ENCODE results near the gene EPHA2. TPM values are rescaled to one million over a fixed set of nuclear protein-coding genes. Genes with fewer than 3 reads are reported as not detected.

EPHA2 gene
- polyA plus RNA-seq, 1 experiment: 19.1 TPM

DNA sequence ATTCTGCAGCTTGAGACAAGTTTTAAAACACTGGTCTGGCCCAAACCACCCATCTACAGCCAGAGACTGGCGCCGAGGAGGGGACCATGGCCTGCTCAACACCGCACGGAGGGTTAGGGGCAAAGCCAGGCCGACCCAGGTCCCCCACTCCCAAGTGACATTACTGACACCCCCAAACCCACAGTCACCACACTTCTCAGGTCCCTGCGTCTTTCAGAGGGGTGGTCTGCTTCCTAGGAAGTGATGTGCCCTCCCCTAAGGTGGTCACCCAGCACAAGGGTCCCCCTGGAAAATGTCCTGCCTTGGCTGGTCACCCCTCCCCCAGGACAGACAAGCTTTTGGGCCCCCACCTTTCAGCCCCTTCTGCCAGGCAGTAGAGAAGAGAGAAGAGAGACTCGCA, 20.8 kb upstream of the EPHA2 start:
- CTCF ChIA-PET: interaction anchor here (1.0 kb wide), 1 partner anchor 98 kb away, joined by 4 read pairs; no protein-coding TSS in a partner anchor
- no peaks in the 10 kb centered on the region for H3K9me3 ChIP-seq (ENCODE audit: control insufficient read depth, insufficient read depth, low read length)
- no peak for DNase-seq (ENCODE audit: low read depth, low spot score)
- POLR2A ChIA-PET: interaction anchor here (0.8 kb wide), 1 partner anchor 35 kb away, joined by 5 read pairs; no protein-coding TSS in a partner anchor
- no peak for TF ChIP-seq CTCF (IDR thresholded peaks at IDR 0.05; ENCODE audit: low read depth, low read length)
- H3K27ac ChIP-seq (ENCODE audit: low read depth, low read length): peak overlapping the region; percentile 82
- H3K27me3 ChIP-seq (ENCODE audit: control insufficient read depth, insufficient read depth, low read length): no peaks in the 10 kb centered on the region
- no peak overlapping the region for H3K4me3 ChIP-seq (ENCODE audit: low read depth, low read length)

- Histone ChIP-seq H3K27ac (ENCODE audit: low read depth, low read length) (peak overlapping the region; percentile 82), H3K9me3 (ENCODE audit: control insufficient read depth, insufficient read depth, low read length) (no peaks in the 10 kb centered on the region), H3K27me3 (ENCODE audit: control insufficient read depth, insufficient read depth, low read length) (no peaks in the 10 kb centered on the region), H3K4me3 (ENCODE audit: low read depth, low read length) (no peak overlapping the region)
- ChIA-PET CTCF (interaction anchor here (0.5 to 1.0 kb wide), 3 partner anchors 90 to 97 kb away, joined by 3 to 5 read pairs (median 4); no protein-coding TSS in a partner anchor), POLR2A (interaction anchor here (1.4 kb wide), 1 partner anchor 12 kb away, joined by 7 read pairs; no protein-coding TSS in a partner anchor)
- peak; percentile 72 for DNase-seq (ENCODE audit: low read depth, low spot score)
- no peak for TF ChIP-seq CTCF (IDR thresholded peaks at IDR 0.05; ENCODE audit: low read depth, low read length)
Observed at GRCh38 chr1:16175610-16176553, 20.0 kb upstream of the EPHA2 start.

DNA sequence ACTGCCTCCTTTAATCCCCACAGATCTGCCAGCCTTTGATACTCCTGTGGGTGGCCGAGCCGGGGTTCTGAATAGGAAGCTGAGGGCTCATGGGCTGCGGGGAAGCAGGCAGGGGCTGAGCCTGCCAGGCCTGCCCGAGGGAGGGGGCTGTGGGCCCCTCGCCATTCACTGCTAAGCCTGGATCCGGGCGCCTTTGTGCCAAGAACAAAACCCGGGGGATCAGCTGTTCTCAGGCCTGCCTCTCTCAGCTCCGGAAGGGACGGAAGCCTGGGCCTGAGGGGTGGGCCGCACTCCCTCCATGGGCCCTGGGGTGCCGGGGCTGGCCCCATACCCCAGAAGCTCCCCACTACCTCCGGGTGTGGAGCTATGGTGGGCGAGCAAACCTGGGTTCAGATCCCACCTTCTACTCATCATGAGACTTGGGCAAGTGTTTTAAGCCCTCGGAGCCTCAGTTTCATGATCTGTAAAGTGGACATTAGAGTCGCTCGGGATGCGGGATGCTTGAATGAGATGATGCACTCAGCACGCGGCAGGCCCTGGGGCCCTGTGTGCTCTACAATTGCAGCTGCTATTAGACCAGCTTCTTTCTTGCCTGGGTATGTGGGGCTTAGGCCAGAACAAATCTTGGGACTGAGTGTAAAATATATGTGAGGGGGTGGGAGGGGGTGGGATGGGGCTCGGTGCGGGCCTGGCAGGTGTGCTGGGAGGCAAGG, 19.2 kb upstream of the EPHA2 start:
- H3K27ac ChIP-seq (ENCODE audit: low read depth, low read length): peak overlapping the region; percentile 78
- ChIA-PET POLR2A (interaction anchor here (1.4 kb wide), 1 partner anchor 11 kb away, joined by 7 read pairs; no protein-coding TSS in a partner anchor), CTCF (interaction anchor here (0.8 to 2.4 kb wide), 3 partner anchors 20 to 96 kb away, joined by 3 to 9 read pairs (median 5); no protein-coding TSS in a partner anchor)

GRCh38 chr1:16174261-16174868, 18.5 kb upstream of the EPHA2 start:
- Histone ChIP-seq H3K4me3 (ENCODE audit: low read depth, low read length) (no peak overlapping the region), H3K27ac (ENCODE audit: low read depth, low read length) (no peak overlapping the region), H3K27me3 (ENCODE audit: control insufficient read depth, insufficient read depth, low read length) (no peaks in the 10 kb centered on the region), H3K9me3 (ENCODE audit: control insufficient read depth, insufficient read depth, low read length) (no peaks in the 10 kb centered on the region)
- POLR2A ChIA-PET: no interaction called here
- no peak for TF ChIP-seq CTCF (IDR thresholded peaks at IDR 0.05; ENCODE audit: low read depth, low read length)
- CTCF ChIA-PET: interaction anchor here (1.2 to 2.4 kb wide), 3 partner anchors 19 to 96 kb away, joined by 3 to 9 read pairs (median 9); no protein-coding TSS in a partner anchor
- DNase-seq (ENCODE audit: low read depth, low spot score): no peak

More for the DNA sequence above, 19.2 kb upstream of the EPHA2 start:
- no peak for TF ChIP-seq CTCF (IDR thresholded peaks at IDR 0.05; ENCODE audit: low read depth, low read length)
- Histone ChIP-seq H3K4me3 (ENCODE audit: low read depth, low read length) (no peak overlapping the region), H3K27me3 (ENCODE audit: control insufficient read depth, insufficient read depth, low read length) (no peaks in the 10 kb centered on the region), H3K9me3 (ENCODE audit: control insufficient read depth, insufficient read depth, low read length) (no peaks in the 10 kb centered on the region)
- DNase-seq (ENCODE audit: low read depth, low spot score): no peak
